HG02759 (cell line): ENCODE measurements around the gene H6PD.

Experiments used
- ATAC-seq: cut with Tn5 transposase; IDR thresholded peaks from one replicate; pipeline ENCODE4 v1.9.1; 2021; ENCODE audit warnings: mild to moderate bottlenecking, moderate library complexity; ENCODE audit not compliant: unreplicated experiment

H6PD gene

GRCh38 chr1:9204156-9204720 is 30.3 kb upstream of the H6PD start:
- no peak for ATAC-seq

GRCh38 chr1:9207086-9207485 is 27.5 kb upstream of the H6PD start:
- ATAC-seq, result no peak

- no peak for ATAC-seq
Measured at GRCh38 chr1:9207715-9208114, 26.9 kb upstream of the H6PD start.

GRCh38 chr1:9211291-9211811 is 23.2 kb upstream of the H6PD start:
- no peak for ATAC-seq

- ATAC-seq, result no peak
Measured at GRCh38 chr1:9212735-9213134, 21.8 kb upstream of the H6PD start.

GRCh38 chr1:9213956-9214355 is 20.6 kb upstream of the H6PD start:
- ATAC-seq, result no peak

- ATAC-seq, result no peak
Measured at GRCh38 chr1:9218917-9219316, 15.7 kb upstream of the H6PD start.

- ATAC-seq, result no peak
Measured at GRCh38 chr1:9222846-9223625, 11.5 kb upstream of the H6PD start.

GRCh38 chr1:9224664-9225410 is 9.7 kb upstream of the H6PD start:
- ATAC-seq, result no peak

- ATAC-seq, result no peak
Measured at GRCh38 chr1:9225411-9225785, 9.2 kb upstream of the H6PD start.

GRCh38 chr1:9228609-9229008 is 6.0 kb upstream of the H6PD start:
- no peak for ATAC-seq

- ATAC-seq, result no peak
Measured at GRCh38 chr1:9229549-9229948, 5.0 kb upstream of the H6PD start.

GRCh38 chr1:9230869-9231533 is 3.6 kb upstream of the H6PD start:
- ATAC-seq, result no peak

- ATAC-seq, result no peak
Measured at GRCh38 chr1:9231648-9232332, 2.8 kb upstream of the H6PD start.

GRCh38 chr1:9233241-9233941 is 1.2 kb upstream of the H6PD start:
- ATAC-seq, result no peak

GRCh38 chr1:9233942-9234222 is 692 bp upstream of the H6PD start:
- ATAC-seq, result no peak

- peak; percentile 44 for ATAC-seq
Measured at GRCh38 chr1:9235096-9235459, 504 bp downstream of the H6PD start.

GRCh38 chr1:9235560-9235959 is 986 bp downstream of the H6PD start:
- ATAC-seq, result no peak

GRCh38 chr1:9238134-9238533 is 3.6 kb downstream of the H6PD start:
- ATAC-seq, result no peak

GRCh38 chr1:9238550-9238949 is 4.0 kb downstream of the H6PD start:
- ATAC-seq, result no peak
